GM12878 (cell line): ENCODE results near the gene FN1. TPM values are rescaled to one million over a fixed set of nuclear protein-coding genes. Genes with fewer than 3 reads are reported as not detected.

ENCODE experiments used
- ATAC-seq: fragments of 200-7000 bp; cut with Tn5 transposase; 3 replicates; pipeline ENCODE4 v1.9.1; 2020; ENCODE audit warnings: mild to moderate bottlenecking, moderate library complexity
- BruUV-seq: library from RNA; stranded (reverse); fragments of 400-500 nt; replicated peaks from 2 replicates; lab custom pipeline; 2021; lab: Mats Ljungman, UMichigan
- CTCF ChIA-PET: fragments of 300-600 bp; sonication (Branson Sonifier 250); formaldehyde crosslinking; extraction: SDS; loops from one replicate; lab custom pipeline; 2021; ENCODE audit warnings: inconsistent platforms; lab: Yijun Ruan, JAX
- POLR2A ChIA-PET: fragments of 350-600 bp; formaldehyde crosslinking; extraction: SDS; loops from one replicate; lab custom pipeline; 2021; ENCODE audit warnings: inconsistent platforms; lab: Charles Lee
- RAD21 ChIA-PET: fragments of 300-600 bp; sonication (Branson Sonifier 250); formaldehyde crosslinking; loops from one replicate; lab custom pipeline; 2023; ENCODE audit warnings: antibody characterized with exemption; ENCODE audit not compliant: unreplicated experiment; lab: Charles Lee
- SMC1A ChIA-PET: fragments of 300-600 bp; sonication (Branson Sonifier 250); formaldehyde crosslinking; loops from one replicate; lab custom pipeline; 2023; ENCODE audit not compliant: unreplicated experiment, uncharacterized antibody; lab: Charles Lee
- DNase-seq: peaks from one replicate; pipeline ENCODE4 v3.0.0-alpha.2; 2011; ENCODE audit warnings: low read depth, low spot score
- FAIRE-seq: peaks from 3 replicates; lab custom pipeline; 2011; peaks lifted over from hg19 to GRCh38; lab: Jason Lieb, UNC
- H2AFZ ChIP-seq: 2 replicates; pipeline ENCODE4 v1.6.0; 2011; ENCODE audit warnings: low read depth, low read length, control low read depth; ENCODE audit not compliant: control insufficient read depth
- H3K27ac ChIP-seq: 2 replicates; pipeline ENCODE4 v1.5.1; 2011; ENCODE audit warnings: control low read depth; ENCODE audit not compliant: control insufficient read depth, insufficient read depth
- H3K27me3 ChIP-seq, 2 experiments: replicated peaks in 1 of 2; 2 replicates each; pipeline versions ENCODE4 v1.6.0 to v1.6.1; 2011; ENCODE audit warnings: low read length in 1 of 2; ENCODE audit not compliant: control insufficient read depth in 2 of 2, insufficient read depth in 2 of 2
- H3K36me3 ChIP-seq, 2 experiments: 2 replicates each; pipeline ENCODE4 v1.5.1; 2011; ENCODE audit warnings: low read length in 1 of 2; ENCODE audit not compliant: control insufficient read depth in 2 of 2, insufficient read depth in 2 of 2
- H3K4me1 ChIP-seq: 2 replicates; pipeline ENCODE4 v1.6.1; 2011; ENCODE audit warnings: mild to moderate bottlenecking, low read length, moderate library complexity, mixed read lengths; ENCODE audit not compliant: control insufficient read depth, insufficient read depth
- H3K4me2 ChIP-seq: 2 replicates; pipeline ENCODE4 v1.6.0; 2011; ENCODE audit warnings: control low read depth; ENCODE audit not compliant: control insufficient read depth, insufficient read depth
- H3K4me3 ChIP-seq: fragments of 200-600 bp; sonication (generic); 2 replicates; pipeline ENCODE4 v1.5.1; 2016
- H3K79me2 ChIP-seq: 2 replicates; pipeline ENCODE4 v1.6.0; 2011; ENCODE audit warnings: low read length; ENCODE audit not compliant: control insufficient read depth, insufficient read depth
- H3K9ac ChIP-seq: 2 replicates; pipeline ENCODE4 v1.8.0; 2011; ENCODE audit warnings: low read length, control low read depth, mixed read lengths; ENCODE audit not compliant: control insufficient read depth, insufficient read depth
- H3K9me3 ChIP-seq: replicated peaks from 3 replicates; pipeline ENCODE4 v1.5.1; 2011; ENCODE audit warnings: mild to moderate bottlenecking, low read length; ENCODE audit not compliant: control insufficient read depth, insufficient read depth
- H4K20me1 ChIP-seq: 2 replicates; pipeline ENCODE4 v1.6.0; 2011; ENCODE audit not compliant: control insufficient read depth, insufficient read depth
- BACH1 ChIP-seq: fragments of 450-650 bp; IDR thresholded peaks from 2 replicates; pipeline ENCODE4 v1.6.1; 2017; ENCODE audit warnings: mild to moderate bottlenecking, borderline replicate concordance
- DPF2 ChIP-seq: fragments of 450-650 bp; IDR thresholded peaks from 2 replicates; pipeline ENCODE4 v1.6.1; 2017; ENCODE audit warnings: mild to moderate bottlenecking
- HCFC1 ChIP-seq: fragments of 150-350 bp; IDR thresholded peaks from 2 replicates; pipeline ENCODE4 v1.6.1; 2014; ENCODE audit warnings: low read length
- LARP7 ChIP-seq: fragments of 450-650 bp; IDR thresholded peaks from 2 replicates; pipeline ENCODE4 v1.6.1; 2017; ENCODE audit warnings: mild to moderate bottlenecking
- MYC ChIP-seq: IDR thresholded peaks from 2 replicates; pipeline ENCODE4 v1.6.1; 2011; ENCODE audit warnings: mild to moderate bottlenecking, low read length, moderate library complexity, inconsistent platforms; ENCODE audit not compliant: insufficient read depth, insufficient replicate concordance, insufficient read length, severe bottlenecking
- NFYA ChIP-seq: IDR thresholded peaks from 2 replicates; pipeline ENCODE4 v1.6.1; 2011; ENCODE audit warnings: low read depth, mild to moderate bottlenecking, low read length, improper control_type of control experiment, borderline replicate concordance
- PAX8 ChIP-seq: fragments of 450-650 bp; IDR thresholded peaks from 2 replicates; pipeline ENCODE4 v1.6.1; 2017; ENCODE audit warnings: mild to moderate bottlenecking, moderate library complexity
- PML ChIP-seq: IDR thresholded peaks from 2 replicates; pipeline ENCODE4 v1.6.1; 2012; ENCODE audit warnings: low read length, inconsistent platforms
- RBBP5 ChIP-seq: fragments of 200-600 bp; sonication (generic); conservative IDR thresholded peaks from 2 replicates; pipeline ENCODE4 v1.6.1; 2016
- RCOR1 ChIP-seq: conservative IDR thresholded peaks from 2 replicates; pipeline ENCODE4 v1.6.1; 2012; ENCODE audit warnings: low read depth, low read length, improper control_type of control experiment
- YBX1 ChIP-seq: fragments of 450-650 bp; IDR thresholded peaks from 2 replicates; pipeline ENCODE4 v1.6.1; 2016; ENCODE audit warnings: antibody characterized with exemption
- in situ Hi-C: fragments of 300-500 bp; cut with MboI; formaldehyde crosslinking; loops from 9 replicates; pipeline ENCODE4 v1.14.3; 2018; ENCODE audit warnings: mixed read lengths
- intact Hi-C: fragments of 100-400 bp; cut with micrococcal nuclease; formaldehyde crosslinking; loops from one replicate; pipeline ENCODE4 v1.14.2; 2022; ENCODE audit not compliant: unreplicated experiment
- polyA plus RNA-seq, 11 experiments: library from polyadenylated mRNA; depleted of rRNA in 4 of 11; unstranded in 6 of 11; stranded (reverse) in 5 of 11; fragments of >200 nt; fragmentation: Nextera tagmentation in 4 of 11; fragmentation: Illumina TruSeq in 1 of 11; extraction: Ambion mirVana in 4 of 11; extraction: Trizol in 1 of 11; gene quantifications; 1 replicate in 1 of 11; 2 replicates in 10 of 11; pipeline versions ENCODE4 v1.2.1 to v1.2.3, GENCODE V29; 2011 to 2016; ENCODE audit warnings: inconsistent platforms in 2 of 11, missing spikeins in 2 of 11, low read depth in 1 of 11
- total RNA-seq, 4 experiments: library from RNA; depleted of rRNA in 3 of 4; stranded (reverse); fragments of >200 nt in 3 of 4; fragmentation: Illumina TruSeq in 1 of 4; extraction: Trizol in 1 of 4; gene quantifications; 2 replicates each; pipeline versions ENCODE4 v1.2.1 to v1.2.3, GENCODE V29; 2013 to 2021
- TF ChIP-seq, protein P1 (sequence below): fragments of 450-650 bp; IDR thresholded peaks from 2 replicates; pipeline ENCODE4 v1.6.1; 2016; ENCODE audit warnings: mild to moderate bottlenecking
- TF ChIP-seq, protein P2 (sequence below): fragments of 450-650 bp; IDR thresholded peaks from 2 replicates; pipeline ENCODE4 v1.6.1; 2017; ENCODE audit warnings: low read depth, mild to moderate bottlenecking, moderate library complexity
- TF ChIP-seq, protein P3 (sequence below): IDR thresholded peaks from 2 replicates; pipeline ENCODE4 v1.6.1; 2011; ENCODE audit warnings: low read depth, low read length, improper control_type of control experiment, borderline replicate concordance

Gene FN1
- total and polyA plus RNA-seq, 10 of the 15 experiments (the other 5 are each of a cell fraction or from before 2014, with no cell fraction given), result 0.60 to 9.4 (median 1.5) TPM

GRCh38 chr2:215368493-215368809, 67.4 kb downstream of the FN1 start:
- no peak overlapping the region for H3K4me3 ChIP-seq
- H4K20me1 ChIP-seq, result no peaks in the 10 kb centered on the region
- ChIA-PET POLR2A (no interaction called here), RAD21 (no interaction called here), SMC1A (interaction anchor here (1.0 to 1.3 kb wide), 2 partner anchors 9 to 56 kb away, joined by 3 read pairs; no protein-coding TSS in a partner anchor), CTCF (interaction anchor here (0.9 kb wide), 1 partner anchor 9 kb away, joined by 4 read pairs; no protein-coding TSS in a partner anchor)
- in situ Hi-C loops (no loop called here), intact Hi-C loops (no loop called here)
- ATAC-seq (no peak), FAIRE-seq (no peak), DNase-seq (no peak)
- H3K27me3 ChIP-seq, result no peaks in the 10 kb centered on the region
- H3K79me2 ChIP-seq, result no peaks in the 10 kb centered on the region
- no peaks in the 10 kb centered on the region for H3K9me3 ChIP-seq
- H3K4me1 ChIP-seq, result no peaks in the 10 kb centered on the region
- BruUV-seq, result no TSS peak
- H2AFZ ChIP-seq, result no peak overlapping the region
- no peak for TF ChIP-seq RCOR1
- no peak for TF ChIP-seq DPF2
- TF ChIP-seq YBX1, result no peak
- no peak for TF ChIP-seq BACH1
- TF ChIP-seq LARP7, result no peak
- no peak for TF ChIP-seq MYC
- no peak for TF ChIP-seq RBBP5
- TF ChIP-seq, protein P1, sequence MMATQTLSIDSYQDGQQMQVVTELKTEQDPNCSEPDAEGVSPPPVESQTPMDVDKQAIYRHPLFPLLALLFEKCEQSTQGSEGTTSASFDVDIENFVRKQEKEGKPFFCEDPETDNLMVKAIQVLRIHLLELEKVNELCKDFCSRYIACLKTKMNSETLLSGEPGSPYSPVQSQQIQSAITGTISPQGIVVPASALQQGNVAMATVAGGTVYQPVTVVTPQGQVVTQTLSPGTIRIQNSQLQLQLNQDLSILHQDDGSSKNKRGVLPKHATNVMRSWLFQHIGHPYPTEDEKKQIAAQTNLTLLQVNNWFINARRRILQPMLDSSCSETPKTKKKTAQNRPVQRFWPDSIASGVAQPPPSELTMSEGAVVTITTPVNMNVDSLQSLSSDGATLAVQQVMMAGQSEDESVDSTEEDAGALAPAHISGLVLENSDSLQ, result no peak
- no peak for TF ChIP-seq PAX8
- TF ChIP-seq NFYA, result no peak
- TF ChIP-seq HCFC1, result no peak
- TF ChIP-seq, protein P2, sequence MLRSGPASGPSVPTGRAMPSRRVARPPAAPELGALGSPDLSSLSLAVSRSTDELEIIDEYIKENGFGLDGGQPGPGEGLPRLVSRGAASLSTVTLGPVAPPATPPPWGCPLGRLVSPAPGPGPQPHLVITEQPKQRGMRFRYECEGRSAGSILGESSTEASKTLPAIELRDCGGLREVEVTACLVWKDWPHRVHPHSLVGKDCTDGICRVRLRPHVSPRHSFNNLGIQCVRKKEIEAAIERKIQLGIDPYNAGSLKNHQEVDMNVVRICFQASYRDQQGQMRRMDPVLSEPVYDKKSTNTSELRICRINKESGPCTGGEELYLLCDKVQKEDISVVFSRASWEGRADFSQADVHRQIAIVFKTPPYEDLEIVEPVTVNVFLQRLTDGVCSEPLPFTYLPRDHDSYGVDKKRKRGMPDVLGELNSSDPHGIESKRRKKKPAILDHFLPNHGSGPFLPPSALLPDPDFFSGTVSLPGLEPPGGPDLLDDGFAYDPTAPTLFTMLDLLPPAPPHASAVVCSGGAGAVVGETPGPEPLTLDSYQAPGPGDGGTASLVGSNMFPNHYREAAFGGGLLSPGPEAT, result no peak
- no peak for TF ChIP-seq PML
- TF ChIP-seq, protein P3, sequence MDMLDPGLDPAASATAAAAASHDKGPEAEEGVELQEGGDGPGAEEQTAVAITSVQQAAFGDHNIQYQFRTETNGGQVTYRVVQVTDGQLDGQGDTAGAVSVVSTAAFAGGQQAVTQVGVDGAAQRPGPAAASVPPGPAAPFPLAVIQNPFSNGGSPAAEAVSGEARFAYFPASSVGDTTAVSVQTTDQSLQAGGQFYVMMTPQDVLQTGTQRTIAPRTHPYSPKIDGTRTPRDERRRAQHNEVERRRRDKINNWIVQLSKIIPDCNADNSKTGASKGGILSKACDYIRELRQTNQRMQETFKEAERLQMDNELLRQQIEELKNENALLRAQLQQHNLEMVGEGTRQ, result no peak
- H3K27ac ChIP-seq, result no peak overlapping the region
- H3K4me2 ChIP-seq, result no peak overlapping the region
- H3K36me3 ChIP-seq, result peaks cover 0 to 7% of the 10 kb centered on the region in 2 experiments; a peak in 2 of 4 replicates
- H3K9ac ChIP-seq, result no peak overlapping the region
